GM19043 (cell line): ENCODE measurements around the gene TRIO.

Source experiments
- ATAC-seq: cut with Tn5 transposase; IDR thresholded peaks from one replicate; pipeline ENCODE4 v1.9.1; 2021; ENCODE audit warnings: low read depth; ENCODE audit not compliant: unreplicated experiment

The TRIO gene

GRCh38 chr5:14164164-14165163, 21.3 kb downstream of the TRIO start:
- no peak for ATAC-seq

GRCh38 chr5:14165375-14166106, 22.4 kb downstream of the TRIO start:
- ATAC-seq, result no peak

GRCh38 chr5:14166437-14166836, 23.3 kb downstream of the TRIO start:
- ATAC-seq, result no peak

- no peak for ATAC-seq
Measured at GRCh38 chr5:14167211-14167845, 24.2 kb downstream of the TRIO start.

GRCh38 chr5:14168144-14168792, 25.1 kb downstream of the TRIO start:
- peak; percentile 40 for ATAC-seq

GRCh38 chr5:14168793-14169262, 25.7 kb downstream of the TRIO start:
- no peak for ATAC-seq

GRCh38 chr5:14171046-14171445, 27.9 kb downstream of the TRIO start:
- no peak for ATAC-seq

- no peak for ATAC-seq
Measured at GRCh38 chr5:14171621-14172020, 28.5 kb downstream of the TRIO start.

- peak; percentile 45 for ATAC-seq
Measured at GRCh38 chr5:14172149-14172795, 29.1 kb downstream of the TRIO start.

GRCh38 chr5:14173377-14174229, 30.5 kb downstream of the TRIO start:
- no peak for ATAC-seq

GRCh38 chr5:14174230-14174636, 31.1 kb downstream of the TRIO start:
- ATAC-seq, result peak; percentile 34

GRCh38 chr5:14175381-14175780, 32.2 kb downstream of the TRIO start:
- ATAC-seq, result no peak

- no peak for ATAC-seq
Measured at GRCh38 chr5:14176888-14177287, 33.7 kb downstream of the TRIO start.

- no peak for ATAC-seq
Measured at GRCh38 chr5:14177634-14178033, 34.5 kb downstream of the TRIO start.

GRCh38 chr5:14178091-14178490, 34.9 kb downstream of the TRIO start:
- ATAC-seq, result no peak

- no peak for ATAC-seq
Measured at GRCh38 chr5:14178671-14179211, 35.6 kb downstream of the TRIO start.

- no peak for ATAC-seq
Measured at GRCh38 chr5:14179446-14179845, 36.3 kb downstream of the TRIO start.

GRCh38 chr5:14180437-14180836, 37.3 kb downstream of the TRIO start:
- no peak for ATAC-seq
